ENCODE results near the gene MCF2L. TPM values are rescaled to one million over a fixed set of nuclear protein-coding genes. Genes with fewer than 3 reads are reported as not detected.

Gene MCF2L
- total RNA-seq, 1 donor from 2014 or later, result 83.0 TPM

DNA sequence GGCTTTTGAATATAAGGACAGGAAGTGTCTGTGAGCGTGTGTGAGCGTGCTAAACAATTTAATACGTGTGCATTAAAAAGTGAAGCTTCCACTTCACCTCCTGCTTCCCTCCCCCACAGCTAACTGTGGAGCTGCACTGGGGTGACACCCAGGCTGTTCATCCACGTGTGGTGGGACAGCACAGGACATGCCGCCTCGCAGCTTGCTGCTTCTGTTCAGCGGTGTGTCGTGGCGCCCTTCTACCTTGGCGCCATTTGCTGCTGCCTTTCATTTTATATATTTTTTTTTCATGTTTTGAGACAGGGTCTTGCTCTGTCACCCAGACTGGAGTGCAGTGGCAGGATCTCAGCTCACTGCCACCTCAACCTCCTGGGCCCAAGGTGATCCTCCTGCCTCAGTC, 63.3 kb downstream of the MCF2L start:
- peaks cover 16% of the 10 kb centered on the region for H3K27me3 Mint-ChIP-seq (ENCODE audit: unreplicated experiment)
- no peaks in the 10 kb centered on the region for H3K4me1 Mint-ChIP-seq (ENCODE audit: low read depth, unreplicated experiment)
- H3K36me3 Mint-ChIP-seq (ENCODE audit: unreplicated experiment), result peaks cover 6% of the 10 kb centered on the region
- peaks cover 7% of the 10 kb centered on the region for H3K9me3 Mint-ChIP-seq (ENCODE audit: unreplicated experiment)
- DNase-seq, result no peak
- no peak overlapping the region for H3K27ac Mint-ChIP-seq (ENCODE audit: unreplicated experiment)
- no peak overlapping the region for H3K4me3 Mint-ChIP-seq (ENCODE audit: unreplicated experiment)
- TF ChIP-seq, protein P1, sequence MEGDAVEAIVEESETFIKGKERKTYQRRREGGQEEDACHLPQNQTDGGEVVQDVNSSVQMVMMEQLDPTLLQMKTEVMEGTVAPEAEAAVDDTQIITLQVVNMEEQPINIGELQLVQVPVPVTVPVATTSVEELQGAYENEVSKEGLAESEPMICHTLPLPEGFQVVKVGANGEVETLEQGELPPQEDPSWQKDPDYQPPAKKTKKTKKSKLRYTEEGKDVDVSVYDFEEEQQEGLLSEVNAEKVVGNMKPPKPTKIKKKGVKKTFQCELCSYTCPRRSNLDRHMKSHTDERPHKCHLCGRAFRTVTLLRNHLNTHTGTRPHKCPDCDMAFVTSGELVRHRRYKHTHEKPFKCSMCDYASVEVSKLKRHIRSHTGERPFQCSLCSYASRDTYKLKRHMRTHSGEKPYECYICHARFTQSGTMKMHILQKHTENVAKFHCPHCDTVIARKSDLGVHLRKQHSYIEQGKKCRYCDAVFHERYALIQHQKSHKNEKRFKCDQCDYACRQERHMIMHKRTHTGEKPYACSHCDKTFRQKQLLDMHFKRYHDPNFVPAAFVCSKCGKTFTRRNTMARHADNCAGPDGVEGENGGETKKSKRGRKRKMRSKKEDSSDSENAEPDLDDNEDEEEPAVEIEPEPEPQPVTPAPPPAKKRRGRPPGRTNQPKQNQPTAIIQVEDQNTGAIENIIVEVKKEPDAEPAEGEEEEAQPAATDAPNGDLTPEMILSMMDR (IDR thresholded peaks at IDR 0.05; ENCODE audit: partially characterized antibody, unreplicated experiment), result no peak

DNA sequence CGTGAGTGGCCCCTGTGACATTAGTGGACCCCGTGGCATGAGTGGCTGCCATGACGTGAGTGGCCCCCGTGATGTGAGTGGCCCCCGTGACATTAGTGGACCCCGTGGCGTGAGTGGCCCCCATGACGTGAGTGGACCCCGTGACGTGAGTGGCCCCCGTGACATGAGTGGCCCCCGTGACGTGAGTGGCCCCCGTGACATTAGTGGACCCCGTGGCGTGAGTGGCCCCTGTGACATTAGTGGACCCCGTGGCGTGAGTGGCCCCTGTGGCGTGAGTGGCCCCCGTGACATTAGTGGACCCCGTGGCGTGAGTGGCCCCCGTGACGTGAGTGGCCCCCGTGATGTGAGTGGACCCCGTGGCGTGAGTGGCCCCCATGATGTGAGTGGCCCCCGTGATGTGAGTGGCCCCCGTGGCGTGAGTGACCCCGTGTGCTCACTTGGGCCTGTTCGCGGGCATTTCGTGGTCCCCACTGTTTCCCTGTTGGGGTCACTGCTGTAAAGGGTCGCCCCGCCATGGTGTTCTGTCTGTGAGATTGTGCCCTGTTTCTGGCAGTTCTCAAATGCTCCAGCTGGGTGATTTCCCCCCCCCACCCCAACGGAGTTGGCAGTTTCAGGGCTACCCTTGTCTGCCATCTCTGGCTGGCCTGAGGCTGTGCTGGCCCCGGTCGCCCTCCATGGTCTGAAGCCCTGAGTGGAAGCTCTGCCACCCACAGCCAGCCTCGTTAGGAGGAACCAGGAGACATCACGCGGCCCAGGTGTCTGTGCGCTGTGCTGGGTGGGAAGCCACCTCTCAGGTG, 64.2 kb downstream of the MCF2L start:
- peaks cover 13% of the 10 kb centered on the region for H3K36me3 Mint-ChIP-seq (ENCODE audit: unreplicated experiment)
- no peaks in the 10 kb centered on the region for H3K4me1 Mint-ChIP-seq (ENCODE audit: low read depth, unreplicated experiment)
- peaks cover 16% of the 10 kb centered on the region for H3K27me3 Mint-ChIP-seq (ENCODE audit: unreplicated experiment)
- H3K9me3 Mint-ChIP-seq (ENCODE audit: unreplicated experiment), result peaks cover 7% of the 10 kb centered on the region
- no peak overlapping the region for H3K4me3 Mint-ChIP-seq (ENCODE audit: unreplicated experiment)
- TF ChIP-seq, protein P1 (IDR thresholded peaks at IDR 0.05; ENCODE audit: partially characterized antibody, unreplicated experiment), result no peak
- DNase-seq, result peak; percentile 51
- H3K27ac Mint-ChIP-seq (ENCODE audit: unreplicated experiment), result no peak overlapping the region

DNA sequence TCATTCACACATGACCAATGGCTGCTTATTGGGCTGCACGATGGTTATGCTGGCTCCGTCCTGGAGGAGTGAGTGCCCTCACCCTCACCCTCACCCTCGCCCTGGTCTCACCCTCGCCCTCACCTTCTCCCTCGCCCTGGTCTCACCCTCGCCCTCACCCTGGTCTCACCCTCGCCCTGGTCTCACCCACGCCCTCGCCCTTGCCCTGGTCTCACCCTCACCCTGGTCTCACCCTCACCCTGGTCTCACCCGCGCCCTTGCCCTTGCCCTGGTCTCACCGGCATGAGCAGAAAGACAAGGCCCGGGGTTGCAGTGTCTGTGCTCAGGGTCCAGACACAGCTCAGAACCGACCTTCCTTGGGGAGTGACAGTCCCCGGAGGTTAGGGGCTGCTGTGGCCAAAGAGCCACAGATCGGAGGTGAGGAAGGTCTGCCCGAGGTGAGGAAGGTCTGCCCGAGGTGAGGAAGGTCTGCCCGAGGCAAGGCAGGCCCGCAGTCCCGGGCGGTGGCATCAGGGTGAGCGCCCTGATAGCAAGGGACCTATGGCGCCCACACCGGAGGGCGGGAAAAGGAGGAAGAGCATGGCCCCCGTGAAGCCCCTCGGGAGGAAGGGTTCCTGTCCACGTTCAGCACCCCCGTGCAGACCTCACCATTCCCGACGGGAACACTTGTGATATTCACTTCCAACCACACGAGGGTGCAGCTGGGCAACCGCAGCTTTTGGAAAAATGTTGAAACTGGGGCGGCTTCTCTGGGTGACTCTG, 65.6 kb downstream of the MCF2L start:
- Mint-ChIP-seq H3K27ac (ENCODE audit: unreplicated experiment) (no peak overlapping the region), H3K9me3 (ENCODE audit: unreplicated experiment) (peaks cover 7% of the 10 kb centered on the region), H3K36me3 (ENCODE audit: unreplicated experiment) (peaks cover 13% of the 10 kb centered on the region), H3K27me3 (ENCODE audit: unreplicated experiment) (peaks cover 16% of the 10 kb centered on the region), H3K4me1 (ENCODE audit: low read depth, unreplicated experiment) (no peaks in the 10 kb centered on the region), H3K4me3 (ENCODE audit: unreplicated experiment) (no peak overlapping the region)
- DNase-seq, result peak; percentile 67
- TF ChIP-seq, protein P1 (IDR thresholded peaks at IDR 0.05; ENCODE audit: partially characterized antibody, unreplicated experiment), result peak; percentile 66

DNA sequence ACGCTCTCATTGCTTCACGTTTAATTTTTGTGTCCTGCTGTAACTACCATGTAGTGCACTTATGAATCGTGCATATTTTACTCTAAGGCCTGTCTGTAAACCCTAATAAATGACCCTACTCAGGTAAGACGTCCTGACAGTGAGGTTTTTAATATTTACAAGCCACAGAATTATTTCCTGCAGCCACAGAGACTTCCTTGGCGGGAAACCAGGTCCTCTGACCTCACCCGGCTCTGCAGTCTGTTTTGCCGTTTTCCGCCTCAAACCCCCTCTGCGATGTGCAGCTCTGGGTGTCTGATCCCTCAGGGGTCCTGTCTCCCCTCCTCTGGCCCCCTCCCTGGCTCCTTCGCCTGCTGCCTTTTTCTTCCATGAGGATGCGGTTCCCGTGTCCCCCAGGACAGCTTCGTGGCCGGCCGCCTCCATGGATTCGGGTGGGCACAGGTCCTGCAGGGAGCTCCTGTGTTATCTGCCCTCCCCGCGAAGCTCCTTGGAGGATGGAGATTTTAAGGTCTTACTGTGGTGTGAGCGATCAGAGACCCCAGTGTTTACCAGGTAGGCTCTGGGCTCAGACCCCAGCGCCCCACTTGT, 66.3 kb downstream of the MCF2L start:
- peaks cover 7% of the 10 kb centered on the region for H3K9me3 Mint-ChIP-seq (ENCODE audit: unreplicated experiment)
- no peak for DNase-seq
- H3K27ac Mint-ChIP-seq (ENCODE audit: unreplicated experiment), result no peak overlapping the region

More for the DNA sequence above, 66.3 kb downstream of the MCF2L start:
- TF ChIP-seq, protein P1 (IDR thresholded peaks at IDR 0.05; ENCODE audit: partially characterized antibody, unreplicated experiment), result peak; percentile 39
- H3K36me3 Mint-ChIP-seq (ENCODE audit: unreplicated experiment), result peaks cover 13% of the 10 kb centered on the region
- H3K4me1 Mint-ChIP-seq (ENCODE audit: low read depth, unreplicated experiment), result no peaks in the 10 kb centered on the region
- peaks cover 16% of the 10 kb centered on the region for H3K27me3 Mint-ChIP-seq (ENCODE audit: unreplicated experiment)
- no peak overlapping the region for H3K4me3 Mint-ChIP-seq (ENCODE audit: unreplicated experiment)
